Measurements from ENCODE around the gene TBC1D1. TPM values are rescaled to one million over a fixed set of nuclear protein-coding genes. Genes with fewer than 3 reads are reported as not detected.
A peak's percentile ranks its signal among the peaks of the same experiment; 100 is the strongest.

Gene TBC1D1
- polyA plus RNA-seq, 1 donor (not counting 4 experiments of a cell fraction or from before 2014, with no cell fraction given) = 32.5 TPM

- H3K27me3 ChIP-seq (ENCODE audit: control insufficient read depth, extremely low read depth, insufficient read depth, low read length) = no peaks in the 10 kb centered on the region
- DNase-seq (ENCODE audit: low read depth, low spot score) (no peak), FAIRE-seq (no peak)
- dilution Hi-C loops (cut with MboI; ENCODE audit: extremely low pct_ligation_motif_present, low sequenced_read_pairs) = no loop called here
- H3K9me1 ChIP-seq (ENCODE audit: control insufficient read depth, extremely low read depth, insufficient read depth, low read length) = no peaks in the 10 kb centered on the region
- no peaks in the 10 kb centered on the region for H3K36me3 ChIP-seq (ENCODE audit: control insufficient read depth in 2 of 2, extremely low read depth in 1 of 2, insufficient read depth in 2 of 2, low read length in 2 of 2)
- peak overlapping the region; percentile 100 for H3K27ac ChIP-seq (ENCODE audit: control insufficient read depth, insufficient read depth, low read length)
- TF ChIP-seq EZH2 (IDR thresholded peaks at IDR 0.05; ENCODE audit: low read length) = no peak
- no peak for TF ChIP-seq CTCF (optimal IDR thresholded peaks at IDR 0.05 in 1 of 3, IDR thresholded peaks at IDR 0.05 in 1 of 3, conservative IDR thresholded peaks at IDR 0.05 in 1 of 3; ENCODE audit: extremely low read depth in 1 of 3, insufficient read depth in 2 of 3, low read length in 3 of 3)
- no peaks in the 10 kb centered on the region for H3K79me2 ChIP-seq (ENCODE audit: control insufficient read depth, insufficient read depth, low read length)
- no peak overlapping the region for H3K4me3 ChIP-seq (ENCODE audit: control insufficient read depth in 2 of 3, extremely low read depth in 1 of 3, insufficient read depth in 2 of 3, low read depth in 1 of 3, low read length in 3 of 3)
- peak overlapping the region; percentile 90 for H3K9ac ChIP-seq (ENCODE audit: control insufficient read depth, extremely low read depth, insufficient read depth, low read length)
- no peak overlapping the region for H2AFZ ChIP-seq (ENCODE audit: control insufficient read depth, low read length)
- no peaks in the 10 kb centered on the region for H3K9me3 ChIP-seq (ENCODE audit: control insufficient read depth, low read depth, low read length)
- peaks cover 68% of the 10 kb centered on the region for H3K4me1 ChIP-seq (ENCODE audit: control insufficient read depth, extremely low read depth, insufficient read depth, low read length)
- H3K4me2 ChIP-seq (ENCODE audit: control insufficient read depth, extremely low read depth, insufficient read depth, low read depth, low read length) = peak overlapping the region; percentile 81
- H4K20me1 ChIP-seq (ENCODE audit: control insufficient read depth, extremely low read depth, insufficient read depth, low read length) = no peaks in the 10 kb centered on the region
These were observed 270.6 kb downstream of the TBC1D1 start for GRCh38 chr4:38161208-38162113.

GRCh38 chr4:38162240-38162784 lies 271.4 kb downstream of the TBC1D1 start:
- H3K4me1 ChIP-seq (ENCODE audit: control insufficient read depth, extremely low read depth, insufficient read depth, low read length) = peaks cover 60% of the 10 kb centered on the region
- H3K9me1 ChIP-seq (ENCODE audit: control insufficient read depth, extremely low read depth, insufficient read depth, low read length) = no peaks in the 10 kb centered on the region
- no peaks in the 10 kb centered on the region for H4K20me1 ChIP-seq (ENCODE audit: control insufficient read depth, extremely low read depth, insufficient read depth, low read length)
- no peaks in the 10 kb centered on the region for H3K36me3 ChIP-seq (ENCODE audit: control insufficient read depth in 2 of 2, extremely low read depth in 1 of 2, insufficient read depth in 2 of 2, low read length in 2 of 2)
- no peaks in the 10 kb centered on the region for H3K27me3 ChIP-seq (ENCODE audit: control insufficient read depth, extremely low read depth, insufficient read depth, low read length)
- H3K4me3 ChIP-seq (ENCODE audit: control insufficient read depth in 2 of 3, extremely low read depth in 1 of 3, insufficient read depth in 2 of 3, low read depth in 1 of 3, low read length in 3 of 3) = no peak overlapping the region
- H2AFZ ChIP-seq (ENCODE audit: control insufficient read depth, low read length) = no peak overlapping the region
- H3K9ac ChIP-seq (ENCODE audit: control insufficient read depth, extremely low read depth, insufficient read depth, low read length) = peak overlapping the region; percentile 11
- H3K4me2 ChIP-seq (ENCODE audit: control insufficient read depth, extremely low read depth, insufficient read depth, low read depth, low read length) = peak overlapping the region; percentile 11
- peak overlapping the region; percentile 100 for H3K27ac ChIP-seq (ENCODE audit: control insufficient read depth, insufficient read depth, low read length)
- dilution Hi-C loops (cut with MboI; ENCODE audit: extremely low pct_ligation_motif_present, low sequenced_read_pairs) = no loop called here
- FAIRE-seq = no peak
- DNase-seq (ENCODE audit: low read depth, low spot score) = no peak
- TF ChIP-seq CTCF (optimal IDR thresholded peaks at IDR 0.05 in 1 of 3, IDR thresholded peaks at IDR 0.05 in 1 of 3, conservative IDR thresholded peaks at IDR 0.05 in 1 of 3; ENCODE audit: extremely low read depth in 1 of 3, insufficient read depth in 2 of 3, low read length in 3 of 3) = no peak
- TF ChIP-seq EZH2 (IDR thresholded peaks at IDR 0.05; ENCODE audit: low read length) = no peak
- no peaks in the 10 kb centered on the region for H3K79me2 ChIP-seq (ENCODE audit: control insufficient read depth, insufficient read depth, low read length)
- H3K9me3 ChIP-seq (ENCODE audit: control insufficient read depth, low read depth, low read length) = no peaks in the 10 kb centered on the region

All from keratinocyte (primary cell).